Hepatocyte (in vitro differentiated cells): ENCODE measurements around the gene SEL1L. TPM values are rescaled to one million over a fixed set of nuclear protein-coding genes. Genes with fewer than 3 reads are reported as not detected.
A peak's percentile ranks its signal among the peaks of the same experiment; 100 is the strongest.

Source experiments
- DNase-seq: peaks from one replicate; pipeline ENCODE4 v3.0.0-alpha.2; 2016; ENCODE audit warnings: low spot score
- H2AFZ ChIP-seq: fragments of 200-600 bp; sonication (generic); 2 replicates; pipeline ENCODE4 v1.6.0; 2016; ENCODE audit warnings: antibody characterized with exemption, mild to moderate bottlenecking
- H3K27ac ChIP-seq: fragments of 200-600 bp; sonication (generic); 2 replicates; pipeline ENCODE4 v1.5.1; 2016; ENCODE audit warnings: mild to moderate bottlenecking
- H3K27me3 ChIP-seq: fragments of 200-600 bp; sonication (generic); 2 replicates; pipeline ENCODE4 v1.6.1; 2016
- H3K36me3 ChIP-seq: fragments of 200-600 bp; sonication (generic); replicated peaks from 2 replicates; pipeline ENCODE4 v1.5.1; 2016; ENCODE audit warnings: low read depth; ENCODE audit not compliant: insufficient read depth
- H3K4me1 ChIP-seq: fragments of 200-600 bp; sonication (generic); 2 replicates; pipeline ENCODE4 v1.5.1; 2016; ENCODE audit warnings: mild to moderate bottlenecking, moderate library complexity; ENCODE audit not compliant: insufficient read depth
- H3K4me2 ChIP-seq: fragments of 200-600 bp; sonication (generic); 2 replicates; pipeline ENCODE4 v1.6.0; 2016
- H3K4me3 ChIP-seq: fragments of 200-600 bp; sonication (generic); 2 replicates; pipeline ENCODE4 v1.5.1; 2016; ENCODE audit warnings: mild to moderate bottlenecking
- H3K79me2 ChIP-seq: fragments of 200-600 bp; sonication (generic); 2 replicates; pipeline ENCODE4 v1.6.0; 2017; ENCODE audit warnings: mild to moderate bottlenecking
- H3K9me2 ChIP-seq: fragments of 200-600 bp; sonication (generic); replicated peaks from 2 replicates; pipeline ENCODE4 v1.6.0; 2017; ENCODE audit warnings: mild to moderate bottlenecking; ENCODE audit not compliant: insufficient read depth
- H3K9me3 ChIP-seq: fragments of 200-600 bp; sonication (generic); 2 replicates; pipeline ENCODE4 v1.5.1; 2016; ENCODE audit warnings: low read depth, mild to moderate bottlenecking
- H4K20me1 ChIP-seq: fragments of 200-600 bp; sonication (generic); 2 replicates; pipeline ENCODE4 v1.6.0; 2016; ENCODE audit warnings: mild to moderate bottlenecking; ENCODE audit not compliant: insufficient read depth, poor library complexity, severe bottlenecking
- CTCF ChIP-seq: fragments of 200-600 bp; sonication (generic); IDR thresholded peaks from 2 replicates; pipeline ENCODE4 v1.5.1; 2016; ENCODE audit warnings: antibody characterized with exemption, mild to moderate bottlenecking; ENCODE audit not compliant: poor library complexity
- EZH2 ChIP-seq: fragments of 200-600 bp; sonication (generic); IDR thresholded peaks from 2 replicates; pipeline ENCODE4 v1.6.1; 2016; ENCODE audit warnings: antibody characterized with exemption, mild to moderate bottlenecking, borderline replicate concordance
- EZH2phosphoT487 ChIP-seq: fragments of 200-600 bp; sonication (generic); IDR thresholded peaks from one replicate; pipeline ENCODE4 v1.6.1; 2018; ENCODE audit warnings: antibody characterized with exemption, mild to moderate bottlenecking, low read depth, moderate library complexity; ENCODE audit not compliant: unreplicated experiment, severe bottlenecking
- WGBS: methylation state at CpG from one replicate; pipeline ENCODE4 v1.1.6; 2016; ENCODE audit warnings: low lambda C conversion rate; ENCODE audit errors: missing lambda C conversion rate; 5-methylcytosine and 5-hydroxymethylcytosine counted together
- polyA plus RNA-seq: library from polyadenylated mRNA; unstranded; fragments of >200 nt; fragmentation: Nextera tagmentation; extraction: Ambion mirVana; gene quantifications from 2 replicates; pipeline ENCODE4 v1.2.1, GENCODE V29; 2016
- total RNA-seq: library from RNA; depleted of rRNA; stranded (reverse); fragments of >200 nt; gene quantifications from 2 replicates; pipeline ENCODE4 v1.2.3, GENCODE V29; 2014

SEL1L gene
- total and polyA plus RNA-seq, 2 experiments from 2014 or later, result 53.0 to 89.4 TPM

GRCh38 chr14:81529391-81529790 is 4.3 kb downstream of the SEL1L start:
- Histone ChIP-seq H3K9me3 (no peaks in the 10 kb centered on the region), H3K4me3 (no peak overlapping the region), H3K27ac (peak overlapping the region; percentile 7)

GRCh38 chr14:81525129-81525528 is 8.5 kb downstream of the SEL1L start:
- Histone ChIP-seq H3K9me3 (no peaks in the 10 kb centered on the region), H2AFZ (no peak overlapping the region), H3K4me3 (no peak overlapping the region), H3K9me2 (no peaks in the 10 kb centered on the region), H3K27ac (no peak overlapping the region), H4K20me1 (peaks cover 18% of the 10 kb centered on the region), H3K36me3 (no peaks in the 10 kb centered on the region), H3K4me2 (no peak overlapping the region), H3K79me2 (peaks cover 84% of the 10 kb centered on the region), H3K4me1 (peaks cover 2% of the 10 kb centered on the region), H3K27me3 (no peaks in the 10 kb centered on the region)
- WGBS, result 71% methylated on average over 1 of the region's 1 CpG
- DNase-seq, result no peak
- TF ChIP-seq EZH2, result no peak

More at GRCh38 chr14:81529391-81529790, 4.3 kb downstream of the SEL1L start:
- DNase-seq, result no peak
- Histone ChIP-seq H2AFZ (no peak overlapping the region), H3K9me2 (no peaks in the 10 kb centered on the region), H3K4me1 (peaks cover 8% of the 10 kb centered on the region), H3K36me3 (no peaks in the 10 kb centered on the region), H3K79me2 (peaks cover 80% of the 10 kb centered on the region), H4K20me1 (peaks cover 26% of the 10 kb centered on the region), H3K4me2 (peak overlapping the region; percentile 82), H3K27me3 (no peaks in the 10 kb centered on the region)
- 78% methylated on average over 2 of the region's 2 CpGs for WGBS
- TF ChIP-seq EZH2phosphoT487, result no peak
- no peak for TF ChIP-seq EZH2
- no peak for TF ChIP-seq CTCF

DNA sequence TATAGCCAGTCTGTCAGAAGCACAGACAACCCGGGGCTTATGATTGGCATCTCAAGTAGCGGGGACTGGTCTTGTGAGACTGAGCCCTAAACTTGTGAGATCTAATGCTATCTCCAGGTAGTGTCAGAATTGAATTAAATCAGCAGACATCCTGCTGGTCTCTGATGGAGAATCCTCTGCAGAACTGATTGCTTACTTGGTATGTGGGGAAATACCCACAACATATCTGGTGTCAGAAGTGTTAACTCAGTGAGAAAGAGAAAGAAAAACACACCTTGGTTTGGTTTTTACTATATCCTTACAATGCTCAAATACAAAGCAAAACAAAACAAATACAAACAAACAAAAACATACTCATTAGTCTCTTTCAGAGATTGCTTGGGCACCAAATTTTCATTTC is 10.0 kb downstream of the SEL1L start:
- Histone ChIP-seq H3K4me3 (no peak overlapping the region), H3K27me3 (no peaks in the 10 kb centered on the region)

DNA sequence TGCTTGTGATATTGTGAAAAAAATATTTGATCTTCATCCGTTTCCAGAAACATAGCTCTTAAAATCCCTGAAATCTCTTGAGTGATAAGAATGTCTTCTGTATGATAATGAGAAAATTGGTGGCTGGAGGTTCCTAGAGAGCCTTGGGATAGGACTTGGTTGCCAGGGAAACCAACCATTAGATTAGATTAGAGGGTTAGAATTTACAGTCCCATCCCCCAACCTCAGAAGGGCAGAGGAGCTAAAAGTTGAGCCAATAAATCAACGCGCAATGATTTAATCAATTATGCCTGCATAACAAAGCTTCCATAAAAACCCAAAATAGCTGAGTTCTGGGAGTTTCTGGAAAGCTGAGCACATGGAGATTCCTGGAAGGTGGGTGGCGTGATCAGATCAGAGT is 10.6 kb downstream of the SEL1L start:
- DNase-seq, result no peak
- H3K79me2 ChIP-seq, result peaks cover 67% of the 10 kb centered on the region
- TF ChIP-seq CTCF (no peak), EZH2phosphoT487 (no peak), EZH2 (no peak)
- H3K36me3 ChIP-seq, result no peaks in the 10 kb centered on the region
- H3K4me1 ChIP-seq, result peaks cover 4% of the 10 kb centered on the region
- no peak overlapping the region for H3K4me2 ChIP-seq
- H3K9me2 ChIP-seq, result no peaks in the 10 kb centered on the region
- H2AFZ ChIP-seq, result no peak overlapping the region
- no peaks in the 10 kb centered on the region for H3K9me3 ChIP-seq
- H4K20me1 ChIP-seq, result peaks cover 5% of the 10 kb centered on the region
- H3K27ac ChIP-seq, result no peak overlapping the region
- no peak overlapping the region for H3K4me3 ChIP-seq
- 64% methylated on average over 4 of the region's 4 CpGs for WGBS
- no peaks in the 10 kb centered on the region for H3K27me3 ChIP-seq

More for the DNA sequence above, 10.0 kb downstream of the SEL1L start:
- Histone ChIP-seq H3K27ac (no peak overlapping the region), H3K36me3 (no peaks in the 10 kb centered on the region), H2AFZ (no peak overlapping the region), H3K9me2 (no peaks in the 10 kb centered on the region), H3K4me1 (no peaks in the 10 kb centered on the region), H4K20me1 (peaks cover 9% of the 10 kb centered on the region), H3K79me2 (peaks cover 73% of the 10 kb centered on the region), H3K9me3 (no peaks in the 10 kb centered on the region), H3K4me2 (no peak overlapping the region)
- WGBS, result 66% methylated on average over 2 of the region's 2 CpGs
- TF ChIP-seq EZH2phosphoT487 (no peak), EZH2 (no peak), CTCF (no peak)
- no peak for DNase-seq
